Measurements from ENCODE around the gene HIF3A.
"Not testable (repeated sequence)": the region's sequence is repeated elsewhere in the genome, so short reads cannot be mapped to it uniquely, and the experiment has no call there.

The HIF3A gene
- total RNA-seq: 0 to 0.07 reads per million in 2 donors

DNA sequence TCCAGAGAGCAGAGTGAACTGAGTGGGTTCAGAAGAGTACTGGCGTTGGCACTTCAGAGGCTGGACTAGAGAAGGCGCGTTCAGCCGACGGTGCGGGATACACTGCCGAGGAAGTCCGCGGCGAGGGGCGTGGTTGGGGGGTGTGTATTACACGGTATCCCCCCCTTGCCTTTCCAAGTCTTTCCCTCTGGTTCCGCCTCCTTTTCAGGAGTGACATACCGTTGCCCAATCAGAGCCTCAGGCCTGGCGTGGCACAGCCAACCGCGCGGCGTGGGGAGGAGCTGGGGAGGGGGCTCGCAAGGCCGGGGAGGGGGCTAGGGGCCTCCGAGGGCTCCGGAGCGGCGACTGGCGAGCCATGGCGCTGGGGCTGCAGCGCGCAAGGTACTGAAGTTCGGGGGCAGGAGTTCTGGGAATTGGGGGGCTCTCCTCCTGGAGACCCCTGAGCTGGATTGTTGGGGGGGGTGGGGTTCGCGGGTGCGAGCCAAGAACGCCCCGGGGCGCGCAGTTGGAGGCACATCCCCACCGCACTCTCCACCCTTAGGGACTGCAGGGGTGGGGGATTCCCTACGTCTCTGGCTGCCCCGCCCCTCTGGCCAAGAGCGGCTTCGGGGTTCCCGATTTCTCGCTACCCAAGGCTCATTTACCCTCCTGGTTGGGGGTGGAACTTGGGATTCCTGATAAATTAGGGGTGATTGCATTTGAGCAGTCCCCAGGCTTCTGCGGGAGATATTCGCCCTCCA is at the start of gene HIF3A:
HIF3A (plus strand) TSS at position 321 of the 740 bp plus-strand sequence; CDS start at position 356, 35 bp downstream.
- no peak for DNase-seq

DNA sequence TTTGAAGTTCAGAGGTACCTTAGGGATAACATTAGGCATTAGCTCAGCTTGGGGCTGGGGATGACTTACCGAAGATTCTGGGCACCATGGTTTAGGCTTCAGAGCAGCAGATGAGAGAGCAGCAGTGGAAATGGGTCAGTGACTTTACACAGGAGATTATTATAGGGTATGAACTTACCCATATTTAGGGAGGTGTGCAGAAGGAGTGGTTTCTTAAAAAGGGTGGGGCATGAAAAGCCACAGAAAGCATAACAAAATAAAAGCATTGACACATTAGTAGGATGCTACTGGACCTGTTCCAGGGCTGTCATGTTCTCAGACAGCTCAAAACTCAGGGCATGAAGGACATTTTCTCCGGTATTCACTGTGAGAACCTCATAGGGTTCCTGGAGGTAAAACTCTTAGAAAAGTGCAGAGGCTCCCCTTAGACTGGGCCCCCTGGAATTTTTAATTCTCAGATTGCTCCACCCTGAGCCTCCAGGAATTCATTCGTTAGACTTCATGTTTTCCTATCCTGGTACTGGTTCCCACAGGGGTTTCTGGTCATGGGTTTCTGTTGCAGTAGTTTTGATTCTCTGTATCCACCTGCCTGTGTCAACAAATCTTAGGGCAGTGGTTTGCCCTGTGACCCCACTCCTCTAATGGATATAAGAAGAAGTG is 46.6 kb upstream of the HIF3A start:
- DNase-seq: no peak

DNA sequence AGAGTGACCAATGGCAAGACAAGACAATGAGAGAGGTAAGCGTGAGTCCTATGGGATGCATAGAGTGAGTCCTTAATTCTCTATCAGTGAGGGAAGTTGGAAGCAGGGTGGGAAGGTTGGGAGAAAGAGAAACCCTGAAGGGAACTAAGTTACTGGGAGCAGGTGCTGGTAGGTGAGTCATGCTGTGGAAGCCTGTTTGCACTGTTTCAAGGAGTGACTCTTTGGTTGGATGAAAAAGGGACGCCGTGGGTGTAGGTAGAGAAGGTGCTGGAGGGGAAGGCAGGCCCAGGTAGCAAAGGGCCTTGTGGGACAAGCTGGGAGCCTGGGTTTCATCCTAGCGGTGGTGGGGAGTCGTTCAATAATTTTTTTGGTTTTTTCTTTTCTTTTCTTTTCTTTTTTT is 45.4 kb upstream of the HIF3A start:
- no peak for DNase-seq

DNA sequence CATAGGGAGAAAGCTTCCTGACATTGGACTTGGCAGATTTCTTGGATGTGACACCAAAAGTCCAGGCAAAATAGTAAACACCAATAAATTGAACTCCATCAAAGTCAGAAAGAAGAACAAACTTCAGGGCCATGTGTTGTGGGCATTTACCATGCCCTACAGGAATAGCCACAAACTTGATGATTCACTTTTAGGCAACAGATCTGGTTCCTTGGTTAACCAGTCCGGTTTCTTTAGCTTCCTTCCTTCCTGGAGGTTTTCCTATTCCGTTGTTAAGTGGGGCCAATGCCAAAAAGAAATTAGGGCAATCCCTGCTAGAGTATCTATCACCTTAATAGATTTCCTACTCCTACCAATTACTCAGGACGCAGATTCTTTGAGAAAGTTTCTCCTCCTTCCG is 42.1 kb upstream of the HIF3A start:
- no peak for DNase-seq

DNA sequence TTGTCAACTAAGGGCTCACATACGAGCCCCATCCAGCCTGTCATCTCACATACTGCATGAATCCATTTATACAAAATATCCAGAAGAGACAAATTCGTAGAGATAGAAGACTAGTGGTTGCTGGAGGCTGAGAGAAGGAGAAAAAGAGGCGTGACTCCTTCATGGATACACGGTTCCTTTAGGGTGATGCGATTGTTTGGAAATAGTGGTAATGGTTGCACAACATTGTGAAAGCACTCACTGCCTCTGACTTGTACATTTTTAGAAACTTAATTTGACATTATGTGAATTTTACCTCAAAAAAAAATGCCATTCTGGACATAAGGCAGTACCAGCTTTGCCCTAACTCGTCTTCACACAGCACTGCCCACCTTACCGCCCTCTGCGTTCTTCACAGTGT is 40.0 kb upstream of the HIF3A start:
- DNase-seq: no peak

DNA sequence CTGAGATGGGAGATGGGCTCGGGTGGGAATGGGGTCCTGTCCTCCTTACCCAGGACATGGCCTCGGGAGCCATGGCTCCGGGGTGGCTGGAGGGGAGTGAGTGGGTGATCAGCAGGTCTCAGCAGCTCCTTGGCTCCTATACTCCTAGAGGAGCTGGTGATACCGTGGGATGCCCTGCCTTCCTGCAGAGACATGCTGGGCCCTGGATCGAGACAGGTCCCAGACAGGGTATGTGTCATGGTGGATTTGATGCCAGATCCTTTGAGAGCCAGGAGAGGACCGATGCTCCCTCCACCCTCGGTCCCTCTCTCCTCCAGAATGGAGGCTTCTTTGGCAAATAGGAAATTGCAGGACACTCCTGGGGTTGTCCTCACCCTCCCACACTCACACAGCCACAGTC is 35.3 kb upstream of the HIF3A start:
- not testable (repeated sequence) for DNase-seq

DNA sequence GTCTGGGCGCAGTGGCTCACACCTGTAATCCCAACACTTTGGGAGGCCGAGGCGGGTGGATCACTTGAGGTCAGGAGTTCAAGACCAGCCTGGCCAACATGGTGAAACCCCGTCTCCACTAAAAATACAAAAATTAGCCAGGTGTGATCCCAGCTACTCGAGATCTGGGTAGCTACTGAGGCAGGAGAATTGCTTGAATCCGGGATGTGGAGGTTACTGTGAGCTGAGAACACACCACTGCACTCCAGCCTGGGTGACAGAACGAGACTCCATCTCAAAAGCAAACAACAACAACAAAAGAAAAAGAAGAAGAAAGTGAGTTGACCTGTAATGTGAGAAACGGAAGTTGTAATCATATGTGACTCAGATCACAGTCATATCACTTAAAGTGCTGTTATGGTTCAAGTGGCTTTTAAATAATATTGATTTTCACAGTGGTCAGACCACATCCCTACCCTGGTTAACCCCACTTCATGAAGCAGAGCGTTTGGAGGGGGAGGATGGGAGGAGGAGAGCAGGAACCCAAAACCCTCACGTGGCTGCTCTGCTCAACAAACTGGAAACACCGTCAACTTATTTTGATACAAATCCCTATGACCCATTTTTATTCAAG is 34.1 kb upstream of the HIF3A start:
- DNase-seq: peak; percentile 30

DNA sequence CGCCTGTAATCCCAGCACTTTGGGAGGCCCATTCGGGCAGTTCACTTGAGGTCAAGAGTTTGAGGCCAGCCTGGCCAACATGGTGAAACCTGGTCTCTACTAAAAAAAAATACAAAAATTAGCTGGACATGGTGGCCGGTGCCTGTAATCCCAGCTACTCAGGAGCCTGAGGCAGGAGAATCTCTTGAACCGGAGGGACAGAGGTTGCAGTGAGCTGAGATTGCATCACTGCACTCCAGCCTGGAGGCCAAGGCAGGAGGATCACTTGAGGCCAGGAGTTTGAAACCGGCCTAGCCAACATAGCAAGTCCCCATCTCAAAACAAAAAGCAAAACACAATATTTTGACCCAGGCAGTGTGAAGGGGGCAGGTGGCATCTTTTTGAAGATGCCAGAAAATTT is 32.0 kb upstream of the HIF3A start:
- DNase-seq: not testable (repeated sequence)

DNA sequence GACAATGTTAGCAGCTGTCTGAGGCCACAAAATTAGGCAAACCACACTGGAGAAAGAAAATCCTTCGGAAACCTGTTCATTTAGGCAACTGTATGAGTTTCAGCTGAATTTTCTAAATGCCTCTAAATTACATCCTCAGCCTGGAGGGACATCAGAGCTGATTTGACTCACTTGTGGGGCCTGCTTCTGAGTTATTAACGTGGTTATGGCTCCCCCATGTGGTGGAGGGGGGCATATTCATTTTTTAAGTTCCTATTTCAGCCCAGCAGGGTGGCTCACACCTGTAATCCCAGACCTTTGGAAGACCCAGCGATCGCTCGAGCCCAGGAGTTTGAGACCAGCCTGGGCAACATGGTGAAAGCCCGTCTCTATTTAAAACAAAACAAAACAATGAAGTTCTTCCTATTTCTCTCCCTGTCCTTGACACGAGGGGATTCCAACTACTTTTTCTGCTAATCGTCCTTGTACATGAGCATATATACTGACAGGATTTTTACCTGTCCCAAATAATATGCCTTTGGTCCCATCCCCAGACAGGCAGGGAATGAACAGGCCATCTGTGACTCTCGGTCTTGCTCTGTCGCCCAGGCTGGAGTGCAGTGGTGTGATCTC is 31.5 kb upstream of the HIF3A start:
- peak; percentile 61 for DNase-seq

DNA sequence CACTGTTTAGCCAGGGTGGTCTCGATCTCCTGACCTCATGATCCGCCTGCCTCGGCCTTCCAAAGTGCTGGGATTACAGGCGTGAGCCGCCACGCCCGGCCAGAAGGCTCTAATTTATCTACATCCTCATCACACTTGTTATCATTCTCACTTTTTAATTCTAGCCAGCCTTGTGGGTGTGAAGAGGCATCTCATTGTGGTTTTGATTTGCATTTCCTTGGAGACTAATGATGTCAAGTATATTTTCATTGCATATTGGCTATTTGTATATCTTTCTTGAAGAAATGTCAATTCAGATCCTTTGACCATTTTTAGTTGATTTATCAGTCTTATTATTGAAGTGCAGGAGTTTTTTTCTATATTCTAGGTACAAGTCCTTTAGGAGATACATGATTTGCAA is 27.7 kb upstream of the HIF3A start:
- DNase-seq: no peak

DNA sequence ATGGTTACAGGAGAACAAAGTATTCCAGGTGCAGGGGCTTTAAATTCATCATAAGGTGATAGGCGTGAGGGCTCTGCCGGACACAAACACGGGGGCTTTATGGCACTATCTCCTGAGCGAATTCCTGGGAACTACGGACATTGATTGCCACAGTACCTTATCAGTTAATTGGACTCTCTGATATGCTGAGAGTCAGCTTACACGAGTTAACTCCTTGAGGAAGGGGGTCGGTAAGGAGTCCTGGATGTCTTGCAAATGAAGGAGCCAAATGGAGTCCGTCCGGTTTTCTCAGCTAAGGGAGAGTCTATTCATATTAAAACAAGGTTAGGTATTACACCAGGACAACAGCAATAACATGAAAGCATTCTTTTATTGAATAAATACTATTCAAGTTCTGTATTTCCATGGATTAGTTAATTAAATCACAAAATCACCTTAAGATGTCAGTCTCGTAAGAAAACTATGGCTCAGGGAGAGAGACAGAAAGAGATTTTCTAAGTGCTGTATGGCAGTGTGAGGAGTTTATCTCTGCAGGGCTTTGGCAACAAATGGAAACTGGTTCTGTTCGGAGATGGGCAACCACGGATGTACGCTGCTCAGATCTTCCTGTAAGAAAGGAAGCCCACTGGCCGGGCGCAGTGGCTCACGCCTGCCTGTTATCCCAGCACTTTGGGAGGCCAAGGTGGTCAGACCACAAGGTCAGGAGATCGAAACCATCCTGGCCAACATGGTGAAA is 26.2 kb upstream of the HIF3A start:
- DNase-seq: no peak

DNA sequence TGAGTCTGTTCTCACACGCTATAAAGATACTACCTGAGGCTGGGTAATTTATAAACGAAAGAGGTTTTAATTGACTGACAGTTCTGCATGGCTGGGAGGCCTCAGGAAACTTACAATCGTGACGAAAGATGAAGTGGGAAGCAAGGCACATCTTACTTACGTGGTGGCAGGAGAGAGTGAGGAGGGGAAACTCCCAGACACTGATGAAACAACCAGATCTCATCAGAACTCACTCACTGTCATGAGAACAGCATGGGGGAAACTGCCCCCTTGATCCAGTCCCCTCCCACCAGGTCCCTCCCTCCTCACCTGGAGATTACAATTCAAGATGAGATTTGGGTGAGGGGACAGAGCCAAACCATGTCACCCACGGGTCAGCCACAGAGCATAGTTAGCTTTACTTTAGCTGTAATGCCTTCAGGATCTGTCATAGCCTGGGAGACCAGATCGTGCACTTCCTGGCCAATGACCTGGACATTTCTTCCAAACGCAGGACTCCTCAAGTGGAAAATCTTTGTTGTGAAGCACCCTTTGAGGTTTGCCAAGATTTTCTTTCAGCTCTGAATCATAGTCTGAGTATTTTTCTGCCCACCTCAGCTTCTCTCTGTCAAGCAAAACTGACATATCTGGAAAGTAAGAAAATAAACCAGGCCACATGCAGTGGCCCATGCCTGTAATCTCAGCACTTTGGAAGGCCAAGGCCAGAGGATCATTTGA is 25.2 kb upstream of the HIF3A start:
- no peak for DNase-seq

DNA sequence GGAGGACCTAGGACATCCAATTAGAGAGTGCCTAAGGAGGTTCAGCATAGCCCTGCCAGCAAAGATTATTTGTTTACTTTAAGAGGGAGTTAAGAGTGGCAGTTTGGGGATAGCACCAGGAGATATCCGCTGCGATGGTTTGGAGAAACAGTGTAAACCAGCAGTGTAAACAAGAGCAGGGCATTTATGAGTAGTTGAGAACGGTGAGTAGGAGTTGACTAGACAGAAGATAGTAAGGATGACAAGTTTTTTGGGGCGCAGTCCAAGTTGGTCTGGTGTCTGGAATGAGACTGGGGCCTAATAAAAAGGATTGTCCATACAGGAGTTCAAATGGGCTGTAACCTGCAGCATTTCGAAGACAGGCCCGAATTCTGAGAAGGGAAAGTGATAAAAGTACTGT is 22.9 kb upstream of the HIF3A start:
- DNase-seq: not testable (repeated sequence)

DNA sequence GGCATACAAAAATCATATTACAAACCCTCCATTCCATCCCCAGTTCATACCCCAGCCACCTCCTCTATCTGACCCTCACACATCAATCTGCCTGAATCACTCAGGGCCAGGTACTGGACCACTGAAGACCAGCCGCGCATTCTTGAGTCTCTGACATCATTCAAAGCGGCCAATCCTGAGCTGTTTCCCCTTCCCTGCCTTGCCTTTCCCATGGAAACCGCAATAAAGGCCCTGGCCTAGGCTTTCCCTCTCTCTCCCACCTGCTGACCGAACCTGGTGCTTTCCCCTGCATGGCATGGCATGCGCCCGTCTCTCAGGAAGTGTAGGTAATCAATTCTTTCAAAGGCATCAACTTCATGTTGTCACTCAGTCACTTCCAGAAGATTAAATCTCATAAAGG is 17.7 kb upstream of the HIF3A start:
- no peak for DNase-seq

DNA sequence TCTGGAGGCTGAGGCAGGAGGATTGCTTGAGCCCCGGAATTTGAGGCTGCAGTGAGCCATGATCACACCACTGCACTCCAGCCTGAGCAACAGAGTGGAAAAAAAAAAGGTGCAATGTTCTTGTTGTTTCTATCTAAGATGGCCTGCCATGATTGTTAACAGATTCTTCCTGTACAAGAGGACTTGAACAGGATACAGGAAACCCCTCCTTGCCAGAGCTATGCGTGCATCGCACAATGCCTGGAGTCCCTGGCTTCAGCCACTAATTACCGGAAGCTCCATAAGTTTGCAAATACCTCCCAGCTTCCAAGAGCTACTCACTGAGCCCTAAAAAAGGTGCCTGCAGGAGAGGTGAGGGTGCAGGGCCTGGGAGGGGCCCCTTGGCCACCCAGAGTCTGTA is 13.1 kb upstream of the HIF3A start:
- no peak for DNase-seq

DNA sequence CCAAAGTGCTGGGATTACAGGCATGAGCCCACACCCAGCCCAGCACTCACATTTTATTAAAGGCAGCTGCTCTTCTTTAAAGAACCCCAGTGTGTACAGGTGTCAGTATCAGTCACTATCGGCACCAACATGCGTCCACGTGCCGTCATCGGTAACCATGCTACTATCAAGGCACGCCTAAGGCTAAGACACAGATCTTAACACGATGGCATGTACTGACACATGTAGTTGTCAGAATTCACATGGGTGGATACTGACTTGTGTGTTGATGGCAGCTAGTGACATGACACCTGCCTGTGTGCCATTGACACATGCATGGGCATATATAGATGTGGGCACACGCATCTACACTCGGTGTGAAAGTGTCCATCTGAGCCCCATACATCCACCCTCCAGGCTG is 12.2 kb upstream of the HIF3A start:
- no peak for DNase-seq

DNA sequence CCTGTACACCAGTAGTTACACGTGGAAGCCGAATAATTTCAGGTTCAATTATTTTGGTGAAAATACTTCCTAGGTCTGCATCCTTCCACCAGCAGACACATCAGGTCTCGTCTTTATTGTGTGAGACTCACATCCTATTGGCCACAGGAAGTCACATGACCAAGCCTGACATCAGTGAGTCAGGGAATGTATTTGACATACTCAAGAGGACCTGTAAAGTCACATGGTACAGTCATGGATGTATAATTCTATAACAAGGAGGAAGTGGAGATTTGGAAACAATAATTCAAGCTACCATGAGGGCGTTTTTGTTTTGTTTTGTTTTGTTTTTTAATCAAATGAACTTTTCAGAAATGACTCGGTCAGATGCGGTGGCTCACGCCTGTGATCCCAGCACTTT is 9.3 kb upstream of the HIF3A start:
- no peak for DNase-seq

DNA sequence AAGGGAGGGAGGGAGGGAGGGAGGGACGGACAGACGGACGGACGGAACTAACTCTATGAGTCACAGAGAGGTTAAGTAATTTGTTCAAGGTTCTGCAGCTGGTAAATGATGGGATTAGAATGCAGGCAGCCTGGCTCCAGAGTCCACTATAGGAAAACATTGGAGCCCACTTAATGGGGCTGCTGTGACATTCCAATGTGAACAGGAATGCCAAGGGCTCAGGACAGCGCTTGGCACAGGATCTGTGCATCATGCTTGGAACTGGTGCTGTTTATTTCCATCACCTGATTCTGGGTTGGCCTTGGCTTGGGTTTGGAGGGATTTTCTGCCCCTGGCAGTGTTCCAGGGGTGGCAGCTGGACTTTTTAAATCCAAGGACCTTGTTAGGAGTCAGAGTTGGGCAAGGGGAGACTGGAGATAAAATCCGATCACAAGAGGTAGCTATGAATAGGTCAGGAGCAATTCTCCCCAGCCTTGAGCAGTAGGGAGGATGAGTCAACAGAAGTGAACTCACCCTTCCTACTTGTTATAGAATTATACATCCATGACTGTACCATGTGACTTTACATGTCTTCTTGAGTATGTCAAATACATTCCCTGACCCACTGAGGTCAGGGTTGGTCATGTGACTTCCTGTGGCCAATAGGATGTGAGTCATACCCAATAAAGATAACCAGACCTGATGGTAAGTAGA is 7.8 kb upstream of the HIF3A start:
- no peak for DNase-seq

DNA sequence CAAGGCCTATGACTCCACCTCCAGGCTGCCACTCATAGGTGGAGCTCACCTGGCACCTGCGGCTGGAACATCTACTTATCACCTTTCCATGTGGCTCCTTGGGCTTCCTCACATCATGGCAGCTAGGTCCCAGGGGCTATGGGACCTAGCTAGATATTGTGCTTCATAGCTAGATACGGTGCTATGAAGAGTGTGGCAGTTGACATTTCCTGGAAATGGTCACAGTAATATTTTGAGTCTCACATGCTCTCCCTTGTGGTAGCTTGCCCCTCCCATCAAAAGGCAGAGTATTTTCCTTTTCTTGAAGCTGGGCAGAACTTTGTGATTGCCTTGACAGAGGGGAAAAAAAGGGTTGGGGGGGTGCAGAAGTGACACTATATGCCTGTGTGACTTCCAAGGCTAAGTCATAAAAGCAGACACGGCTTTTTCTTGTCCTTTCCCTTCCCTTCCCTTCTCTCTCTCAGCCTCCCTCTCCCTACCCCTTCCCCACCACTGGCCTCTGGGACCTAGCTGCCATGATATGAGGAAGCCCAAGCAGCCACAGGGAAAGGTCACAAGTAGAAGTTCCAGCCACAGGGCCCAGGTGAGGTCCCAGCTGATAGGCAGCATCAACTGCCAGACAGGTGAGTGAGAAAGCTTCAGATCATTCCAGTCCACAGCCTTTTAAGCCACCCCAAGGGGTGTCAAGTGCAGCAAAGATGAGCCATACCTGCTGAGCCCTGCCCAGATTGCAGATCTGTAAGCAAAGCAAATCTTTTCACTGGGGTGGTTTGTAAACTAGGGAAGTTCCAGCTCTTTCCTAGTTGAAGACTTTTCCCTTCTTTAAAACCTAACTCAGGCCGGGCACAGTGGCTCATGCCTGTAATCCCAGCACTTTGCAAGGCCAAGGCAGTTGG is 6.9 kb upstream of the HIF3A start:
- DNase-seq: no peak

DNA sequence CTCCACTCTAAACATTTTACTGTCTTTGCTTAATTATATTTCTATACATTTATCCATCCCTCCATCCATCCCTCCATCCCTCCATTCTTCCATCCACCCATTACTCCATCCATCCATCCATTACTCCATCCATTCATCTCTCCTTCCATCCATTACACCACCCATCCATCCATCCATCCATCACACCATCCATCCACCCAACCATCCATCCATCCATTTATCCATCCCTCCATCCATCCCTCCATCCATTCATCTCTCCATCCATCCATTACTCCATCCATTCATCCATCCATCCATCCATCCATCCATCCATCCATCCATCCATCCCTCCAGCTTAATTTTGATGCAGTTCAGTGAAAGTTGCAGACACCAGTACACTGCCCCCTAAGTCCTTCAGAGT is 5.0 kb upstream of the HIF3A start:
- DNase-seq: no peak

DNA sequence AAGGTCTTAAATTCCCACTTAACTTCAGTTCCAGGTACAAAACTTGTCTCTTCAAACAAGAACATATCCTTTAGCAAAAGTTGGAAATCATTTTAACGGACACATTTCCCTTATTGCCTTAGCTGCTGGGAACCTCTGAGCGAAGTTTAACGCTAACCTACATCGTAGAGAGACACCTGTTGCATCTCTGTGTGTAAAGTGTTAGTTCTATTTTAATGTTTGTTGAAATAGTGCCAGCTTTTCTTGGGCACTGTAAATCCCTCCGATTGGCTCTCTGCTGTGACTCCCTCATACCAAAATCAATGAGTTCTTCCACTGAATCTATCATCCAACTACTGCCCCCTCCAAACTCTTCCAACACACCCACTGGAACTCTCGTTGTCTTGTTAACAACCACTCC is 2.3 kb upstream of the HIF3A start:
- DNase-seq: no peak

Data from T-helper 9 cell (primary cell).